ENCODE data around the gene ART4.

DNA sequence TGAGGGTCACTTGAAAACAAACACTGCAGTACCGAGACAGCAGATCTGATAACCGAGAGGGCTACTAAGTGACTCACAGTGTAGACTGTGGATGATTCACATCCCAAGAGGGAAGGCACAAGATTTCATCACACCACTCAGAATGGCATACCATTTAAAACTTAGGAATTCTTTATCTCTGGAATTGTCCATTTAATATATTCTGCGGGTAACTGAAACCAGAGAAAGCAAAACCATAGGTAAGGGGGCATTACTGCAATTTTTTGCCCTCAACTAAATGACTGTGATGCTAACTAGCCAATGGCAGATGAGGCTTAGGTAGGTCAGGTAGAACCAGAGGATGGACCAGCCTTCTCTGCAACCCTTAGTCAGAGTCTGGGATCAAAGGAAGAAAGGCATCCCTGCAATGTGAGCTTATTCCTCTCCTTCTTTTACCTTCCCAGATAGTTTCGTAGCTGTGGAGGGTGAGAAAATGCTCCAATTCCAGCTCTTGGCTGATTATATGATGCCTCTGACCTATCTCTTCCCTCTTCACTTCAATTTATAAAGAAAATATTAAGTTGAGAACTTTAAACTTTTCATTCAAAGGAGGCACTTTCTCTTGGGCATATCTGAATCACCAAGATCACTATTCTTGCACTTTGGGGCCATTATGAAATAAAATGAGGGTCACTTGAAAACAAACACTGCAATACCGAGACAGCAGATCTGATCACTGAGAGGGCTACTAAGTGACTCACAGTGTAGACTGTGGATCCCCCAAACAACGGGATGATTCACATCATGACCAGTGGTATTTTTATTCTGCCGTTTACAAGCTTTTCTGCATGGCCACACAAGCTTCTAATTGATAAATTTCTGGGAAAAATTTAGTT is 6.8 kb downstream of the ART4 start:
- TF ChIP-seq, protein P1, sequence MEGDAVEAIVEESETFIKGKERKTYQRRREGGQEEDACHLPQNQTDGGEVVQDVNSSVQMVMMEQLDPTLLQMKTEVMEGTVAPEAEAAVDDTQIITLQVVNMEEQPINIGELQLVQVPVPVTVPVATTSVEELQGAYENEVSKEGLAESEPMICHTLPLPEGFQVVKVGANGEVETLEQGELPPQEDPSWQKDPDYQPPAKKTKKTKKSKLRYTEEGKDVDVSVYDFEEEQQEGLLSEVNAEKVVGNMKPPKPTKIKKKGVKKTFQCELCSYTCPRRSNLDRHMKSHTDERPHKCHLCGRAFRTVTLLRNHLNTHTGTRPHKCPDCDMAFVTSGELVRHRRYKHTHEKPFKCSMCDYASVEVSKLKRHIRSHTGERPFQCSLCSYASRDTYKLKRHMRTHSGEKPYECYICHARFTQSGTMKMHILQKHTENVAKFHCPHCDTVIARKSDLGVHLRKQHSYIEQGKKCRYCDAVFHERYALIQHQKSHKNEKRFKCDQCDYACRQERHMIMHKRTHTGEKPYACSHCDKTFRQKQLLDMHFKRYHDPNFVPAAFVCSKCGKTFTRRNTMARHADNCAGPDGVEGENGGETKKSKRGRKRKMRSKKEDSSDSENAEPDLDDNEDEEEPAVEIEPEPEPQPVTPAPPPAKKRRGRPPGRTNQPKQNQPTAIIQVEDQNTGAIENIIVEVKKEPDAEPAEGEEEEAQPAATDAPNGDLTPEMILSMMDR (IDR thresholded peaks at IDR 0.05; ENCODE audit: poor library complexity, severe bottlenecking): no peak
- TF ChIP-seq EZH2 (IDR thresholded peaks at IDR 0.05; ENCODE audit: borderline replicate concordance, insufficient read depth, low read length, poor library complexity, severe bottlenecking) (no peak), SMC3 (conservative IDR thresholded peaks at IDR 0.05; ENCODE audit: poor library complexity) (no peak), EP300 (conservative IDR thresholded peaks at IDR 0.05; ENCODE audit: poor library complexity, severe bottlenecking) (no peak), POLR2AphosphoS5 (IDR thresholded peaks at IDR 0.05) (no peak), REST (IDR thresholded peaks at IDR 0.05; ENCODE audit: borderline replicate concordance) (no peak), TAF1 (IDR thresholded peaks at IDR 0.05; ENCODE audit: low read depth) (no peak)

All from neural cell (in vitro differentiated cells).